PC-9 (cell line): ENCODE measurements around the gene SLX9. TPM values are rescaled to one million over a fixed set of nuclear protein-coding genes. Genes with fewer than 3 reads are reported as not detected.
"Not testable (repeated sequence)": the region's sequence is repeated elsewhere in the genome, so short reads cannot be mapped to it uniquely, and the experiment has no call there.

Experiments
- BruUV-seq: library from RNA; stranded (reverse); fragments of 400-500 nt; replicated peaks from 2 replicates; lab custom pipeline; 2021; lab: Mats Ljungman, UMichigan
- CTCF ChIA-PET: fragments of 300-600 bp; sonication (Branson Sonifier 250); formaldehyde crosslinking; loops from one replicate; lab custom pipeline; 2022; ENCODE audit warnings: antibody characterized with exemption; lab: Charles Lee
- POLR2A ChIA-PET: fragments of 300-600 bp; sonication (Branson Sonifier 250); formaldehyde crosslinking; loops from one replicate; lab custom pipeline; 2022; ENCODE audit warnings: antibody characterized with exemption; ENCODE audit not compliant: unreplicated experiment; lab: Charles Lee
- DNase-seq, 2 experiments: peaks; one replicate each; pipeline versions ENCODE4 v3.0.0 to v3.0.0-alpha.2; 2015 to 2022; ENCODE audit warnings: mixed read lengths in 1 of 2
- H2AFZ ChIP-seq: fragments of 200-600 bp; sonication (generic); 2 replicates; pipeline ENCODE4 v1.8.1; 2017; ENCODE audit warnings: antibody characterized with exemption
- H3F3A ChIP-seq: fragments of 200-600 bp; sonication (generic); 2 replicates; pipeline ENCODE4 v1.8.1; 2017; ENCODE audit warnings: antibody characterized with exemption, mild to moderate bottlenecking, low read depth; ENCODE audit not compliant: insufficient read depth
- H3K27ac ChIP-seq: fragments of 200-600 bp; sonication (generic); 2 replicates; pipeline ENCODE4 v1.6.1; 2016; ENCODE audit warnings: mixed run types
- H3K27me3 ChIP-seq: fragments of 200-600 bp; sonication (generic); 2 replicates; pipeline ENCODE4 v1.6.1; 2016; ENCODE audit warnings: low read depth, mixed run types; ENCODE audit not compliant: insufficient read depth
- H3K36me3 ChIP-seq: fragments of 200-600 bp; sonication (generic); 2 replicates; pipeline ENCODE4 v1.6.1; 2016; ENCODE audit warnings: low read depth, mixed run types
- H3K4me1 ChIP-seq: fragments of 200-600 bp; sonication (generic); replicated peaks from 2 replicates; pipeline ENCODE4 v1.6.1; 2016; ENCODE audit warnings: mixed run types; ENCODE audit not compliant: insufficient read depth
- H3K4me2 ChIP-seq: fragments of 200-600 bp; sonication (generic); 2 replicates; pipeline ENCODE4 v1.6.1; 2017; ENCODE audit warnings: mixed run types
- H3K4me3 ChIP-seq: fragments of 200-600 bp; sonication (generic); 2 replicates; pipeline ENCODE4 v1.6.1; 2016; ENCODE audit warnings: mixed run types
- H3K79me2 ChIP-seq: fragments of 200-600 bp; sonication (generic); 2 replicates; pipeline ENCODE4 v1.6.1; 2017; ENCODE audit warnings: low read depth, mixed run types
- H3K9me2 ChIP-seq: fragments of 200-600 bp; sonication (generic); 2 replicates; pipeline ENCODE4 v1.8.1; 2017; ENCODE audit warnings: mild to moderate bottlenecking; ENCODE audit not compliant: insufficient read depth
- H3K9me3 ChIP-seq: fragments of 200-600 bp; sonication (generic); 2 replicates; pipeline ENCODE4 v1.8.1; 2016; ENCODE audit warnings: low read depth; ENCODE audit not compliant: insufficient read depth
- H4K20me1 ChIP-seq: fragments of 200-600 bp; sonication (generic); 2 replicates; pipeline ENCODE4 v1.8.1; 2017; ENCODE audit not compliant: insufficient read depth
- EZH2 ChIP-seq: fragments of 200-600 bp; sonication (generic); IDR thresholded peaks from 2 replicates; pipeline ENCODE4 v1.8.0; 2017; ENCODE audit warnings: antibody characterized with exemption, low read depth
- intact Hi-C: fragments of 100-400 bp; cut with micrococcal nuclease; formaldehyde crosslinking; loops from one replicate; pipeline ENCODE4 v1.10.0; 2022; ENCODE audit not compliant: unreplicated experiment
- total RNA-seq: library from RNA; stranded (reverse); gene quantifications from 2 replicates; pipeline ENCODE4 v1.2.3, GENCODE V29; 2021
- TF ChIP-seq, protein P1 (sequence below): fragments of 200-600 bp; sonication (generic); conservative IDR thresholded peaks from 2 replicates; pipeline ENCODE4 v1.6.1; 2017; ENCODE audit warnings: mixed run types, antibody characterized with exemption, mild to moderate bottlenecking, moderate library complexity

SLX9 gene
- total RNA-seq, 1 experiment from 2014 or later = 22.8 TPM

DNA sequence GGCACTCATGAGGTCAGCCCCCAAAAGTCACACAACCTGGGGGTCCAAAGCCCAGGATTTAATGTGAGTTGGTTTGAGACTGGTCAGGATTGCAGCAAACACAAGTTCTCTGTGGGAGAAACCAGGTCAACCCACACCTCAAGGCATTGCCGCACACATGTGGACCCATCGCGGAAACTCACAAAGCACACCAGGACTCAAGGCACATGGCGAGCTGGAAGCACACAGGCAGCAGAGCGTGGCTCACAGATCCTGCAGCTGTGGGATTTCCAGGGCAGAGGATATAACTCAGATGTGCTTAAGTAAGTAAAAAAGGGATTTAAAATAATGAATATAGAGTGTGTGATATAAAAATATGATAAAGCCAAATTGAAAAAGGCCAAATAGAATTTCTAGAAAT is 82.9 kb downstream of the SLX9 start:
- BruUV-seq = no TSS peak
- no peak for TF ChIP-seq EZH2
- TF ChIP-seq, protein P1, sequence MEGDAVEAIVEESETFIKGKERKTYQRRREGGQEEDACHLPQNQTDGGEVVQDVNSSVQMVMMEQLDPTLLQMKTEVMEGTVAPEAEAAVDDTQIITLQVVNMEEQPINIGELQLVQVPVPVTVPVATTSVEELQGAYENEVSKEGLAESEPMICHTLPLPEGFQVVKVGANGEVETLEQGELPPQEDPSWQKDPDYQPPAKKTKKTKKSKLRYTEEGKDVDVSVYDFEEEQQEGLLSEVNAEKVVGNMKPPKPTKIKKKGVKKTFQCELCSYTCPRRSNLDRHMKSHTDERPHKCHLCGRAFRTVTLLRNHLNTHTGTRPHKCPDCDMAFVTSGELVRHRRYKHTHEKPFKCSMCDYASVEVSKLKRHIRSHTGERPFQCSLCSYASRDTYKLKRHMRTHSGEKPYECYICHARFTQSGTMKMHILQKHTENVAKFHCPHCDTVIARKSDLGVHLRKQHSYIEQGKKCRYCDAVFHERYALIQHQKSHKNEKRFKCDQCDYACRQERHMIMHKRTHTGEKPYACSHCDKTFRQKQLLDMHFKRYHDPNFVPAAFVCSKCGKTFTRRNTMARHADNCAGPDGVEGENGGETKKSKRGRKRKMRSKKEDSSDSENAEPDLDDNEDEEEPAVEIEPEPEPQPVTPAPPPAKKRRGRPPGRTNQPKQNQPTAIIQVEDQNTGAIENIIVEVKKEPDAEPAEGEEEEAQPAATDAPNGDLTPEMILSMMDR = no peak
- no peaks in the 10 kb centered on the region for H3K36me3 ChIP-seq
- ChIA-PET POLR2A (no interaction called here), CTCF (no interaction called here)
- DNase-seq = no peak
- H3K4me3 ChIP-seq = no peak overlapping the region
- no peaks in the 10 kb centered on the region for H3K79me2 ChIP-seq
- no peaks in the 10 kb centered on the region for H3F3A ChIP-seq
- H4K20me1 ChIP-seq = no peaks in the 10 kb centered on the region
- no peak overlapping the region for H2AFZ ChIP-seq
- no peak overlapping the region for H3K27ac ChIP-seq
- no peaks in the 10 kb centered on the region for H3K9me3 ChIP-seq
- no peak overlapping the region for H3K4me2 ChIP-seq
- intact Hi-C loops = no loop called here
- H3K9me2 ChIP-seq = no peaks in the 10 kb centered on the region
- H3K27me3 ChIP-seq = no peaks in the 10 kb centered on the region
- H3K4me1 ChIP-seq = no peaks in the 10 kb centered on the region

DNA sequence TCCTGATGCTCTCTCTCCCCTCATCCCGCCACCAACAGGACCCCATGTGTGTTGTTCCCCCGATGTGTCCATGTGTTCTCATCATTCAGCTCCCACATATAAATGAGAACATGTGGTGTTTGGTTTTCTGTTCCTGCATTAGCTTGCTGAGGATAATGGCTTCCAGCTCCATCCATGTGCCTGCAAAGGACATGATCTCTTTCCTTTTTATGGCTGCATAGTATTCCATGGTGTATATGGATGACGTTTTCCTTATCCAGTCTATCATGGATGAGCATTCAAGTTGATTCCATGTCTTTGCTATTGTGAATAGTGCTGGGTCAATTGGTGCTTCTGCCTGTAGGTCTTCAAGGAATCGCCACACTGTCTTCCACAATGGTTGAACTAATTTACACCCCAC is 84.7 kb downstream of the SLX9 start:
- DNase-seq, H4K20me1 ChIP-seq, POLR2A ChIA-PET, H3K4me1 ChIP-seq, H2AFZ ChIP-seq, H3K36me3 ChIP-seq, H3K9me2 ChIP-seq, H3F3A ChIP-seq, H3K4me3 ChIP-seq, BruUV-seq, H3K27me3 ChIP-seq, H3K79me2 ChIP-seq, H3K4me2 ChIP-seq, intact Hi-C loops, H3K27ac ChIP-seq, H3K9me3 ChIP-seq, CTCF ChIA-PET: not testable (repeated sequence)

DNA sequence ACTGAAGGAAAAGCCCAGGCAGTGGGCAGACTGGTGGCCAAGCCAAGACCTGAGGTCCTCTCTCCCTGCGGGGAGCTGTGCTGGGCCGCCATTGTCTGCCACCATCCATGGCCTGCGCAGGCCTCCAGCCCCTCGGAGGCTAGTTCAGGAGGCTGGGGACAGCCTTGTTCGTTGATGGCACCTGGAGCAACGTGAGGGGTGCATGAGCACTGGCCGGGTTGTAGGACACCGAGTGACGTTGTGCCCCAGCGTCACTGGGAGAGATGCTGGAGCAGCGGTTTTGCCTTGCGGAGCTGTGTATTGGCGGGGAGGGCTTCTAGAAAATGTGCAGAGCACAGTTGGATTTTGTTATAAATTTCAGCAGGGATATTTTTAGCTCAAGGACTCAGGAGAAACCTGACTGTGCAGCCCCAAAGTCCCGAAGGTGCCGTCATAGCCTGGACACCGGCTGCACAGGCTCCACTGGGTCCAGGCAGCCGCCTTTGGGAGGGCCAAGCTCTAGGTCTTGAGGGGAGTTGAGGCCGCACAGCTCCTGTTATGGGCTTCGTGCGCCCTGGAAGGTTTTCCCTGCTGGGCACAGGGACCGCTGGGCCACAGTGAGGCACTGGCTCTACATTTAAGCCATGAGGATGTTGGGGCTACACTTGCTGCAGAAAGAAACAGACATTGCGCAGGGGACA is 86.4 kb downstream of the SLX9 start:
- Histone ChIP-seq H3F3A (no peaks in the 10 kb centered on the region), H3K9me3 (no peaks in the 10 kb centered on the region), H3K4me1 (no peaks in the 10 kb centered on the region), H2AFZ (no peak overlapping the region), H3K4me3 (no peak overlapping the region), H3K4me2 (no peak overlapping the region), H3K36me3 (no peaks in the 10 kb centered on the region), H3K27ac (no peak overlapping the region), H3K27me3 (no peaks in the 10 kb centered on the region), H4K20me1 (no peaks in the 10 kb centered on the region), H3K79me2 (no peaks in the 10 kb centered on the region), H3K9me2 (no peaks in the 10 kb centered on the region)
- no TSS peak for BruUV-seq
- ChIA-PET POLR2A (interaction anchor here (0.7 kb wide), 1 partner anchor 24 kb away, joined by 6 read pairs; no protein-coding TSS in a partner anchor), CTCF (no interaction called here)
- TF ChIP-seq, protein P1 = no peak
- no peak for TF ChIP-seq EZH2
- no peak for DNase-seq
- intact Hi-C loops = no loop called here

Other genes with a start within 250 kb of the SLX9 start
- not detected in 2 replicates for gene KRTAP10-12, start 242.9 kb upstream of the SLX9 start, total RNA-seq
- gene TSPEAR, start 228.5 kb upstream of the SLX9 start, total RNA-seq = not detected in 2 replicates
- 51.9 and 52.7 TPM in 2 replicates for gene UBE2G2, start 138.2 kb upstream of the SLX9 start, total RNA-seq
- gene SUMO3, start 122.0 kb upstream of the SLX9 start, total RNA-seq = 79.6 and 81.5 TPM in 2 replicates
- gene PTTG1IP, start 66.3 kb upstream of the SLX9 start, total RNA-seq = 162 and 174 TPM in 2 replicates
- 3.6 and 6.0 TPM in 2 replicates for gene ITGB2, start 19.1 kb upstream of the SLX9 start, total RNA-seq
- 12.1 and 19.1 TPM in 2 replicates for gene ADARB1, start 134.6 kb downstream of the SLX9 start, total RNA-seq